NT2/D1 (cell line): ENCODE results near the gene C11orf68.

Source experiments
- YY1 ChIP-seq: IDR thresholded peaks from 2 replicates; pipeline ENCODE4 v1.6.1; 2011; ENCODE audit not compliant: insufficient read length, insufficient read depth
- ZNF274 ChIP-seq: IDR thresholded peaks from 2 replicates; pipeline ENCODE4 v1.6.1; 2011; ENCODE audit warnings: mild to moderate bottlenecking, low read depth, low read length

DNA sequence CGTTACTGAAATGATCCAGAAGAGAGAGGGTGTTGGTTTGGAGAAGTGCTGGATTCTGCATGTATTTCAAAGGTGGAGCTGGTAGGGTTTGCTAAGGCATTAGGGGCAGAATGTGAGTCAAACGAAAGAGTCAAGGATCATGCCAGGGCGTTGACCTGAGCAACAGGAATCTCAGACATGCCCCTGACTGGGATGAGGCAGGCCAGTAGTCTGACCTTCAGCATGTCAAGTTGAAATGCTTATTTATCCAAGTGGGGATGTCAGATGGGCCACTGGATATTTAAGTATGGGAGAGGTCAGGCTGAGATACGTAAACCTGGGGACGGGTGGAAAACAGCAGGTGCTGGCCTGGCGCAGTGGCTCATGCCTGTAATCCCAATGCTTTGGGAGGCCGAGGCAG, 23.7 kb upstream of the C11orf68 start:
- TF ChIP-seq ZNF274 (no peak), YY1 (no peak)
